Type B pancreatic cell (in vitro differentiated cells): ENCODE results near the gene TRIM25. TPM values are rescaled to one million over a fixed set of nuclear protein-coding genes. Genes with fewer than 3 reads are reported as not detected.

Experiments
- DNase-seq: peaks from one replicate; pipeline ENCODE4 v3.0.0; 2021; ENCODE audit warnings: mixed read lengths; ENCODE audit not compliant: unreplicated experiment; ENCODE audit errors: extremely low spot score
- H3K27ac Mint-ChIP-seq: 2 replicates; pipeline ENCODE4 v1.8.0; 2021; ENCODE audit warnings: mild to moderate bottlenecking, mixed read lengths
- H3K27me3 Mint-ChIP-seq: 2 replicates; pipeline ENCODE4 v1.8.0; 2021; ENCODE audit warnings: mixed read lengths
- H3K36me3 Mint-ChIP-seq: 2 replicates; pipeline ENCODE4 v1.8.0; 2021; ENCODE audit warnings: mixed read lengths
- H3K4me1 Mint-ChIP-seq: one replicate; pipeline ENCODE4 v1.8.0; 2021; ENCODE audit warnings: mixed read lengths; ENCODE audit not compliant: unreplicated experiment
- H3K4me3 Mint-ChIP-seq: 2 replicates; pipeline ENCODE4 v1.8.0; 2021; ENCODE audit warnings: mild to moderate bottlenecking, mixed read lengths
- H3K9me3 Mint-ChIP-seq: 2 replicates; pipeline ENCODE4 v1.8.0; 2021; ENCODE audit warnings: mixed read lengths
- long read RNA-seq: library from polyadenylated mRNA; unstranded; transcript quantifications from one replicate; pipeline ENCODE4 v2.0.0, GENCODE V29; 2020
- total RNA-seq: library from RNA; stranded (reverse); gene quantifications from 2 replicates; pipeline ENCODE4 v1.2.1, GENCODE V29; 2021; ENCODE audit warnings: low replicate concordance
- TF ChIP-seq, protein P1 (sequence below): fragments of 200-600 bp; sonication (generic); conservative IDR thresholded peaks from 2 replicates; pipeline ENCODE4 v1.5.0; 2021; ENCODE audit warnings: antibody characterized with exemption, mild to moderate bottlenecking

The TRIM25 gene, protein sequence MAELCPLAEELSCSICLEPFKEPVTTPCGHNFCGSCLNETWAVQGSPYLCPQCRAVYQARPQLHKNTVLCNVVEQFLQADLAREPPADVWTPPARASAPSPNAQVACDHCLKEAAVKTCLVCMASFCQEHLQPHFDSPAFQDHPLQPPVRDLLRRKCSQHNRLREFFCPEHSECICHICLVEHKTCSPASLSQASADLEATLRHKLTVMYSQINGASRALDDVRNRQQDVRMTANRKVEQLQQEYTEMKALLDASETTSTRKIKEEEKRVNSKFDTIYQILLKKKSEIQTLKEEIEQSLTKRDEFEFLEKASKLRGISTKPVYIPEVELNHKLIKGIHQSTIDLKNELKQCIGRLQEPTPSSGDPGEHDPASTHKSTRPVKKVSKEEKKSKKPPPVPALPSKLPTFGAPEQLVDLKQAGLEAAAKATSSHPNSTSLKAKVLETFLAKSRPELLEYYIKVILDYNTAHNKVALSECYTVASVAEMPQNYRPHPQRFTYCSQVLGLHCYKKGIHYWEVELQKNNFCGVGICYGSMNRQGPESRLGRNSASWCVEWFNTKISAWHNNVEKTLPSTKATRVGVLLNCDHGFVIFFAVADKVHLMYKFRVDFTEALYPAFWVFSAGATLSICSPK
- total RNA-seq = 43.4 and 46.7 TPM in 2 replicates
- long read RNA-seq, partial matches to known transcripts = 2 of 28 reads
- long read RNA-seq, other reads (novel, unspliced or antisense) = 25 of 28 reads

DNA sequence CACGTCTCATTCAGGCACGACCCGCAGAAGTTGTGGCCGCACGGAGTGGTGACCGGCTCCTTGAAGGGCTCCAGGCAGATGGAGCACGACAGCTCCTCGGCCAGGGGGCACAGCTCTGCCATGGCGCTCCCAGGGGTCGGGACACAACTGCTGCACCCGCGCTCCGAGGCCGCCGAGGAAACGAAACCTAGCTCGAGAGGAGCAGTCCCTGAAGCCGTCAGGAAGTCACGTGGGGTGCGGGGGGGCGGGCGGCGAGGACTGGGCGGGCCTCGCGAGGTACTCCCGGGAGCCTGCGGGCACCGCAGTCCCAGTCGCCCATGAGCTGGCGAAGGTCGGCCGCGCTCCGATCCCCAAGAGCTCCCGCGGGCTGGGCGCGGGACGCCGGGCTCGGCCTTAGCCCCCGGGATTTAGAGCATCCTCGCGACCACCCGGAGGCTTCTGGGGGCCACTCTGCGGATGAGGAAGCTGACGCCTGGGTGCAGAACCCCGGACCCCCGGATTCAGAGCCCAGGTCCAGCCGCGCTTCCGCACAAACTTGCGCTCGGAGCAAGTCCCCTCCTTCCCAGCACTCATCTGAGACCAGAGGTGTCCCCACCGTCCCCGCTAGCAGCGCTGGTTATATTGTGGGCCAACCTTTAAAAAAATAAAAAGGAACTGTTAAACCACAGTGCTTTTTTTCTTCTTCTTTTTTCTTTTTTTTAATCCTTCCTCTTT, at the start of gene TRIM25:
TRIM25 (minus strand) TSS at position 183 of the 714 bp plus-strand sequence; CDS start at position 122, 61 bp downstream.
- Mint-ChIP-seq H3K27ac (peak within 1 kb of the TSS; percentile 90), H3K4me3 (peak within 1 kb of the TSS; percentile 93), H3K9me3 (peaks cover 5% of the 10 kb centered on the region), H3K27me3 (peaks cover 5% of the 10 kb centered on the region), H3K4me1 (peaks cover 25% of the 10 kb centered on the region), H3K36me3 (no peaks in the 10 kb centered on the region)
- peak; percentile 83 for DNase-seq
- TF ChIP-seq, protein P1, sequence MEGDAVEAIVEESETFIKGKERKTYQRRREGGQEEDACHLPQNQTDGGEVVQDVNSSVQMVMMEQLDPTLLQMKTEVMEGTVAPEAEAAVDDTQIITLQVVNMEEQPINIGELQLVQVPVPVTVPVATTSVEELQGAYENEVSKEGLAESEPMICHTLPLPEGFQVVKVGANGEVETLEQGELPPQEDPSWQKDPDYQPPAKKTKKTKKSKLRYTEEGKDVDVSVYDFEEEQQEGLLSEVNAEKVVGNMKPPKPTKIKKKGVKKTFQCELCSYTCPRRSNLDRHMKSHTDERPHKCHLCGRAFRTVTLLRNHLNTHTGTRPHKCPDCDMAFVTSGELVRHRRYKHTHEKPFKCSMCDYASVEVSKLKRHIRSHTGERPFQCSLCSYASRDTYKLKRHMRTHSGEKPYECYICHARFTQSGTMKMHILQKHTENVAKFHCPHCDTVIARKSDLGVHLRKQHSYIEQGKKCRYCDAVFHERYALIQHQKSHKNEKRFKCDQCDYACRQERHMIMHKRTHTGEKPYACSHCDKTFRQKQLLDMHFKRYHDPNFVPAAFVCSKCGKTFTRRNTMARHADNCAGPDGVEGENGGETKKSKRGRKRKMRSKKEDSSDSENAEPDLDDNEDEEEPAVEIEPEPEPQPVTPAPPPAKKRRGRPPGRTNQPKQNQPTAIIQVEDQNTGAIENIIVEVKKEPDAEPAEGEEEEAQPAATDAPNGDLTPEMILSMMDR = no peak

DNA sequence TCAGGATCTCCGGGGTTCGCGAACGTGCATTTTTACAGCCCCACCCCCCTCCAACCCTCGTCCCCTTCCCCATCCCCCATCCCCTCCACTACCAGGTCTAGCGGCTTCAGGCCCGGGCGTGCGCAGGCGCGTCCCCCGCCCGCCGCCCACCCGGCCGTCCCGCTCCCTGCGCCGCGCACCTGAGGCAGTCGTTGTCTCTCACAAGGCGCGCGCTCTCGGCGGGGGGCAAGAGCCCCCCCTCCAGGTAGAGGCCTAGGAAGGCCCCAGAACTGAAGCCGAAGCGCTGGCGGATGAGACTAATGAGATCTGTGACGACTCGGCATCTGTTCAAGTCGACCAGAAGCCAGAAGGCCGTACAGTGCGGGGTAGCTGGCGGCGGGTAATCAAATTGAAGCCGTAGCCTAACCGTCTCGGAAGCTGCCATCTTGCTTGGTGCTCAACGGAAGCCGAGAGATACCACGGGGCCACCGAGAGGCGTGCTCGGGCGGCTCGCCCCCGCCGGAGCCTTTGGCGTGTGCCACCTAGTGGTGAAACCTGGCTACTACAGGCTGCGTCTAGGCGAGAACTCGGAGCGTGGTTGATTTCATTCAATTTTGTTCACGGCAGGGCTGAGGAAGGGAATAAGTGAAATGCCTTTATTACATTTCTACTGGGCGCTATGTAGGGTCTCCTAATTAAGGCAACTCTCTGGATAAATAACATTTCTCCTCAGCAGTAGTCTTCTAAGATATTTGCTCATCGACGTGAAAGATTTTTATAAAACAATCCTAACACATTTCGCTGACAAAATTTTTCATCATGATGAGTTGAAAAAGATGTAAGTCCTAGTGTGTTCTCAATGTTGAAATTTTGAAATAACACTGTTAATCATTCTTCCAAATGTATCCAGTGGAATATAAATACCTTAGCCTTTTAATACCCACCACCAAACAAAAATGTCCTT, 47.0 kb upstream of the TRIM25 start, which contains the start of gene COIL:
COIL (minus strand) TSS at position 455 of the 943 bp plus-strand sequence; CDS start at position 424, 31 bp downstream.
- peak within 1 kb of the TSS; percentile 88 for H3K4me3 Mint-ChIP-seq
- TF ChIP-seq, protein P1 = peak; percentile 99
- H3K27me3 Mint-ChIP-seq = no peaks in the 10 kb centered on the region
- H3K4me1 Mint-ChIP-seq = peaks cover 11% of the 10 kb centered on the region
- no peaks in the 10 kb centered on the region for H3K9me3 Mint-ChIP-seq
- H3K27ac Mint-ChIP-seq = peak within 1 kb of the TSS; percentile 87
- DNase-seq = peak; percentile 96
- no peaks in the 10 kb centered on the region for H3K36me3 Mint-ChIP-seq

DNA sequence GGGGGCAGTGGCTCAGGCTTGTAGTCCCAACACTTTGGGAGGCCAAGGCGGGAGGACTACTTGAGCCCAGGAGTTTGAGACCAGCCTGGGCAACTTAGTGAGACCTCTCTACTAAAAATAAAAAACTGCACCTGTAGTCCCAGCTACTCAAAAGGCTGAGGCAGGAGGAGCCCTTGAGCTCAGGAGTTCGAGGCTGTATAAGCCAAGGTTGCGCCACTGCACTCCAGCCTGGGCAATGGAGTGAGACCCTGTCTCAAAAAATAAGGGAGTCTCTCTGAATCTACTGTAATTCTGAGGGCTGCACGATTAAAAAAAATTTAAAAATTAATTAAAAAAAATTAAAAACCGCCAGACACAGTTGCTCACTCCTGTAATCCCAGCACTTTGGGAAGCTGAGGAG, 43.1 kb upstream of the TRIM25 start:
- H3K9me3 Mint-ChIP-seq = no peaks in the 10 kb centered on the region
- DNase-seq = no peak
- peaks cover 8% of the 10 kb centered on the region for H3K36me3 Mint-ChIP-seq
- no peaks in the 10 kb centered on the region for H3K27me3 Mint-ChIP-seq
- H3K4me1 Mint-ChIP-seq = peaks cover 11% of the 10 kb centered on the region
- H3K27ac Mint-ChIP-seq = no peak overlapping the region
- no peak overlapping the region for H3K4me3 Mint-ChIP-seq
- TF ChIP-seq, protein P1 = no peak

DNA sequence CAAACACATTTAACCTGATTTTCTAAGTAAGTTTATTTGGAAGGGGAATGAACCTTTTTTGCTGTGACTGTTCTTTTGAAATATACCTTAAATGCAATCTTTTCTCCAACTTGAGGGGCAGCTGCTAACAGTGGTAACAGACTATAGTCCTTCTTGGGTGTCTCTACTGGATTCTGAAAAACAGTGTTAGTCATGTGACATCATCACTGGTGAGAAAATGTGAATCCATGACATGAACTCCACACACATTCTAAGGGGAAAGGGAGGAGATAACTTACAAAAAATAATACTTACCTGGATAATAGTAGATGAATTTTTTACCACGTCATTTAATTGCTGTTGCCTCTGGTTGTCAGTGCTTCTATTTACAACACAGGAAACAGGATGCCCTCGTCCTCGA, 35.7 kb upstream of the TRIM25 start:
- H3K4me3 Mint-ChIP-seq = no peak overlapping the region
- no peaks in the 10 kb centered on the region for H3K4me1 Mint-ChIP-seq
- H3K9me3 Mint-ChIP-seq = no peaks in the 10 kb centered on the region
- H3K36me3 Mint-ChIP-seq = peaks cover 28% of the 10 kb centered on the region
- H3K27ac Mint-ChIP-seq = no peak overlapping the region
- no peaks in the 10 kb centered on the region for H3K27me3 Mint-ChIP-seq
- TF ChIP-seq, protein P1 = no peak
- DNase-seq = no peak
